ENCODE measurements around the gene RASGRF1.

Gene RASGRF1

DNA sequence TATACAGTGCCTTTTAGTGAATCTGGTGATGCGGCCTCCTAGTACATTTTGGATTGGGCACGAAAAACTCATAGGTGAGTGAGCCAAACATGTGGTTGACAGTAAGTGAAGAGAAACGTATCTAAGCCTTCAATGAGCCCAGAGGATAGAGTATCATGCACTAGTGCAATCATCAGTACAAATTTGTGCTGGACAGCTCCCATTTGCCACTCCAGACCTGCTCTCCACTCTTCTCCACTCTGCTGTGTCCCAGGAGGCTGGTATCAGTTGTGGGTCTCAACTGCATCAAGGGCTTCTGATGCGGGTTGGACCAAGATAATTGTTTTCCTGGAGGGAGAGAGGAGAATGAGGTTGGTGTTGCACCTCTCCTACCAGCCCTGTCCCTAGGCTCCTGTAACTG, 9.1 kb upstream of the RASGRF1 start:
- no peak for DNase-seq

GRCh38 chr15:79094611-79095021, 4.0 kb upstream of the RASGRF1 start:
- DNase-seq, result no peak

DNA sequence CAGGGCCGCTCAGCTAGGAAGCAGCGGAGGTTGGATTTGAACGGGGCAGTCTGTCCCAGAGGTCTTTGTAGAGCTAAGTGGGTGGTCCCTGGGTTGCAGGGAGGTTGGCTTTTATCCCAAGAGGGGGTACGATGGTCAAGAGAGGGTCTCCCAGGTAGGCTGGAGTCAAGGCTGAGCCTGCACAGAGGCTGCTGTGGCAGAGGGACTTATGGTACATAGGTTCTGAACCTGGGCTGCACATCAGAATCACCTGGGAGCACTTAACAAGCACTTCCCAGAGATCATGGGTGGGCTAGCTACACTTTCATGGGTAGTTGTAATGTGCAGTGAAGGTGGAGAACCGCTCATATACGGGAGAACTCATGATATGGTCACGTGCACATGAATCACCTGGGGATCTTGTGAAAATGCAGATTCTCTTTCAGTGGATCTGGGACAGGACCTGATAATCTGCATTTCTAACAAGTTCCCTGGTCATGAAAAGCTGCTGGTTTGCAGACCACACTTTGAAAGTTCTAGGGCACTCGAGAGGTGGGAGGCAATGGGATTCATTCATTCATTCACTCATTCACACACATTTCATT, 2.9 kb upstream of the RASGRF1 start:
- no peak for DNase-seq

GRCh38 chr15:79092382-79092781, 1.8 kb upstream of the RASGRF1 start:
- no peak for DNase-seq

DNA sequence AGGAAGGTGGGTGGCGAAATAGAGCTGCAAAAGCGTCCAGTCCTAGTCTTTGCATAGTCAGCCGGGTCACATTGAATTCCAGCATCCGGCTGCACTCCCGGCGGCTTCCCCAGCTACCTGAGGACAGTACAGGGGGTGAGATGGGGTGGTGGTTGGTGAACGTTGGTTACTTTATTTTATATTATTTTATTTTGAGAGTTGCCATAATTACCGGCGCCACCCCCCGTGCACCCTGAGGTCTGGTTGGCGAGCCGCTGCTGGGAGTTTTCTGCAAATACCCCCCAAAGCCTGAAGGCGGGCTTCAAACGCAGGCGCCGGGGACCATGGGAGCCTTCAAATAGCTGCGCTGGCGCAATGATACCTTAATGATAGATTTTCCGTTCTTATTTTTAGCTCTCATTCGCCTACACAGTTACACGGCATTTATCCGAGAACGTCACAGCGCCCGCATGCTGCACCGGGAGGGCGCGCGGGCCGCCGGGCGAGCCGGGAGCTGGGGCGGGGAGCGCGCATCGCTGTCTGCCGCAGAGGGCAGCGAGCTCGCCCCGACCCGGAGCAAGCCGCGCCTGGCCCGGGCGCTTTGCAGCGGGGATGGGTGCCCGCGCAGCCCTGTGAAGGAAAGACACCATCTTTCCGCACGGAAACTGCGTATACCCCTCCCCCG, 756 bp upstream of the RASGRF1 start:
- no peak for DNase-seq

- no peak for DNase-seq
Observed at GRCh38 chr15:79089890-79090486, 592 bp downstream of the RASGRF1 start.

DNA sequence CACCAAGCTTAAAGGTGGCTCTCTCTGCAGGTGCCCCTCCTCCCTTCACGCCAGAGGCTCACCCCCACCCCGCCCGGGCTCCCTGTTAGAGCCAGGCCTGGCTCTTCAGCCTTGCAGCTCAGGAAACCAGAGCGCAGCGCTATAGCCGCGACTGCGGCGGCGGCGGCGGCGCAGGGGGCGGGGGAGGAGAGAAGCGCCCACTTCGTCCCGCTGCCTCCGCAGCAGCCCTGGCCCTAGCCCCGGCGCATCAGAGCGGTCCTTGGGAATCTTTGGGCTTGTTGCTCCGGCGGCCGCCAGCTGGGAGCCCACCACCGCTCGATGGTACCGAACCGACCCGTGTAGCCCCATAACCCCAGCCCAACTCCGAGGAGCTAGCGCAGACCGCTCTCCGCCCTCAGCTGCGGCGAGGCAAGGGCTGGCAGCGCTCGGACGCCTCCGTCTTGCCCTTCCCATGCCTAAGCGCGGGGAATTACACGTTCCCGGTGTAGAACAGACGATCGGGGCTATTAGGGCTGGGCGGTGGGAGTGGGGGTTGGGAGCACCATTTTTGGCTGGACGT, 1.2 kb downstream of the RASGRF1 start:
- no peak for DNase-seq

DNA sequence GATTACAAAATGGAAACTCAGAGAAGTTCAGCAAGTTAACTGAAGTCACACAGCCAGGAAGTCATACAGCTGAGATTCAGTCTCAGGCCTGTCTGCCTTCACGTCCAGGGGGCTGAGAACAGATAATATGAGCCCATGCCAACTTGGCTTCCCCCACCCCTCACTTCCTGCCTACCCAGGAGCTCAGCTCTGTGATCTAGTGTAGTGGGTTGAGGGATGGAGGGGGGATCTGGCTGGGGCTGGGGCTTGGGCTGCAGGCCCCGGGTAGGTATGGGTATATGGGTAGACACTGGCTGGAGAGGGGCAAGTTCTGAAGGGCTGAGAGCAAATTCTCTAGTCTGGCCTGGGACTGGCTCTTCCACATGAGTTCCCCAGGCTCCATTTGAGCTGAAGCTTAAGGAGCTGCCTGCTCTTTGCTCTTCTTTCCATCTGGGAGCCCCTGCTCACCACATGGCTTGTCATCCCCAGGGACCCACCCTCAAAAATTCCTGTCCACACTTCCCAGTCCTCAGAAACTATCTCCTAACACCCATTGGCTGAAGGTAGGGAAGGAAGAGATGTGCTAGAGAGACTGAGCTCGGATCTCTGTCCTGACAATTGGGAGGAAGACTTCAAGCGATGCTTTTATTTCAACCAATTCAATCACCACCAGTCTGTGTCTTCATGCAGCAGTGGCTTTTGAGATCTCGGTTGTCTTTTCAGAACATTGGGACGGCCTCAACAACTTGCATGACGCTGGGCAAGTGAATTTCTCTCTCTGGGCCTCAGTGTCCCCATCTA, 2.0 kb downstream of the RASGRF1 start:
- DNase-seq, result no peak

DNA sequence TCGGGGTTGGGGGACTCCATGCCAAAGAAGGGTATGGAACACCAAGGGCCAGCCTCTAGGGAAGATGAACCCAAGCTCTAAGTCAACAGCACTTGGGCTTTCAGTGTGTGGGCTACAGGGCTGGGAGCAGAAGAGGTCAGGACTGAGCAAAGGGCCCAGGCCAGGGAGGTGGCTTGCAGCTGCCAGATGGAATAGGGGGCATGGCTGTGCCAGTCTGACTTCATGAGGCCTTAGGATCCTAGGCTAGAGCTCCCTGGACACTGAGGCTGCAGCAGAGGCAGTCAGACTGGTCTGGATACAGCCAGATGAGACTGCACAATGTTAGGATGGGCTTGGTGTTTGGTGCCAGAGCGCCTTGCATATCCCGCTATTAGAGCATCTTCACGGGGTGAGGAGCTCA, 3.8 kb downstream of the RASGRF1 start:
- no peak for DNase-seq

- DNase-seq, result no peak
Observed at GRCh38 chr15:79084308-79084968, 6.1 kb downstream of the RASGRF1 start.

DNA sequence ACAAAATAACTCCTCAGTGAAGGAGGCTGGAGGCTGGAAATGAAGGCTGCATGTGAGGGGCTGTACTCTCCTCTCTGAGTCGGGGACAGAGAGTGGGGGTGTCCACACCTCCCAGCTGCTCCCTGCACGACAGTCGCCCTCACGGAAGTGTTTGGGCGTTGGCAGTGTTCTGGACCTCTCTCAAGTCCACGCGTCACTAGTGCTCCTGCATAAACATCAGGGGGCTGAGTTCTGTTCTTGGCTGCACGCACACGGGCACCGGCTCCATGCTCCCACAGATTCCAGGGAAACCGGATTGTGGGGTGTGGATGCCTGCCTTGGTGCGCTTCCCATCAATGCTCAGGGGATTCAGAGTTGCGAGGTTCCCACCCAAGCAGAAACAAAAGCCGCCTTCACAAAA, 7.4 kb downstream of the RASGRF1 start:
- no peak for DNase-seq

- no peak for DNase-seq
Observed at GRCh38 chr15:79082363-79083070, 8.1 kb downstream of the RASGRF1 start.

- DNase-seq, result no peak
Observed at GRCh38 chr15:79078763-79079410, 11.7 kb downstream of the RASGRF1 start.

GRCh38 chr15:79078003-79078402, 12.6 kb downstream of the RASGRF1 start:
- no peak for DNase-seq

DNA sequence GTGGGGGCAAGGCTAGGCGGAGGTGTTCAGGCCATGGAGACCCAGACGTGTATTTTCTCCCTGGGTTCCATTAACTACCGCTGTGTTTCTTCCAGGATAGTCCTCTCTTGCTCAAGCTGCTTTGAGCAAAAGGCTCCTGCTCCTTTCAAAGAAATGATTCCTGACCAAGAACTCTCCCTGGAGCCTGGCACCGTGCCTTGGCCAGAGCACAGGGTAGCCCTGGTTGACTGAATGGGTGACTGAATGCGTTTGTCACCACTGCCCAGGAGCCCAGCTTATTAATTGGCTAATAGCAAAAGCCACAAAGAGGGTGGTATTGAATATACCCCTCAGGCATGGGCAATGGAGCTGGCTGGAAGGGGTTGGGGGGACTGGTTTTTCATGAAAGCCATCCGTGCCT, 13.9 kb downstream of the RASGRF1 start:
- DNase-seq, result no peak

- DNase-seq, result no peak
Observed at GRCh38 chr15:79075256-79075655, 15.3 kb downstream of the RASGRF1 start.

DNA sequence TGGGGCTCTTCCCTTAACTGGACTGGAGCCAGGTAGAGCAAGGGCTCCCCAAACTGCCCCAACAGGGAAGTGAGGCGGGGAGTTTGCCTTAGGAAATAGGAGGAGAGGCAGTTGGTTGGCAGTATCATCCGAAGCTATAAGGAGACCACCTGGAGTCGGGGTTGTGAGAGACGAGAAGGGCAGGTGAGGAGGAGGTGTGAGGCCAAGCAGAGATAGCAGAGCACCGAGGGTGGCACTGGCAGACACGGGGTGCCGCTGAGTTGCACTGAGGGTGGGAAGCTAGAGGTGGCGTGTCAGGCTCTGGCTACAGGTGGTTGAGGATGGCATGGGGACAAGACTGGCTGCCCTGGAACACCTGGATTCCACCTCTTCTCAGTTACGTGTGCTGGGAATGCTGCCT, 17.2 kb downstream of the RASGRF1 start:
- DNase-seq, result no peak

DNA sequence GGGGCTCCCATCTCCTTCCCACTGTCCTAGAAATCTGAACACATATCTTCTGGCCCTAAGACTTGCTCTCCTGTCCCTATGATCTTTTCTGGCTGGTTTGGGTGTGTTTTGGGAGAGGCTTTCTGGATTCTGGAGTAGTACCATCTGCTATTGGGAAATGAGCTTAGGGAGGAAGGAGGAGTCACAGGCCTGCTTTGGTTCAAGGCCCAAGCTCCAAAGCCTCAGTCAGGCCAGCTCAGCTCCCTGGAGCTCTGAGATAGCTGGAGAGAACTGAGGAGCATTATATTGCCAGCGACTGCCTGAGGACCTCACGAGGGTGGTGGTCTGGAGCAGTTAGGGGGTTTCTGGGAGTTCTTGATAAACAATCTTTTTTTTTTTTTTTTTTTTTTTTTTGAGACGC, 18.7 kb downstream of the RASGRF1 start:
- DNase-seq, result no peak

- no peak for DNase-seq
Observed at GRCh38 chr15:79068790-79069189, 21.8 kb downstream of the RASGRF1 start.

- DNase-seq, result no peak
Observed at GRCh38 chr15:79067969-79068368, 22.6 kb downstream of the RASGRF1 start.

DNA sequence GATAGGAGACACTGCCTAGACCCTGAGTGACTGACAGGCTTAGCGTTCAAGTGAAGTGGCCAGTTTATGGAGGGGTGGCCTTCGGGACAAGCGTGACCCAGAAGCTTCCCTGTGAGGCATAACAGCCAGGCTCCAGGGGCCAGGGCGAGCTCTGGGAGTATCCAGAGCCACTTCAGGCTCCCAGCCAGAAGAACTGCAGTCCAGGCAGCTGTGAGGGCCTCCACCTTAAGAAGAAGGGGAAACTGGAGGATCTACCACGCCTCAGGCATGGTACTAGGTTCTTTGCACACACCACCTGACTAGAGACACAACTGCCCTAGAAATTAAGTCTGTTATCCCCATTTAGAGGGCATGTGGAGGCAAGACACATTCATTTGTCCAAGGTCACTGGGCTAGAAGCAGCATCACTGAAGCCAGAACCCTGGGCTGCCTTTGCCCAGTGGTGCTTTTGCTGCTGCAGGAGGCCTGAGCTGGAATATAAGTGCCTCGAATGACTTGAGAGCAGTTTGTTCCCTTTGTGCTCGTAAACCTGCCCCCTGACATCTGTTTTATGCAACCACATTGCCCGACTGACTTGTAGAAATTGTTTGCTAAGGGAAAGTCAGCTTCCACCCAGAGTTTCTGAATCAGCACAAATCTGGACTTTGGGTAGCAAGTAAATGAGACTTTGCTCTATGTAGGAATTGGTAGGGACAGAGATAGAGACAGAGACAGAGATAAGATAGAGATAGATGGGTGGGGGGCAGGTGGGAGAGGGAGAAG, 23.3 kb downstream of the RASGRF1 start:
- no peak for DNase-seq
